Endothelial cell of hepatic sinusoid (primary cell): Measurements from ENCODE around the gene NBPF19.
"Not testable (repeated sequence)": the region's sequence is repeated elsewhere in the genome, so short reads cannot be mapped to it uniquely, and the experiment has no call there.

Experiments
- in situ Hi-C: cut with HindIII; loops from 2 replicates; pipeline ENCODE4 v1.10.0; 2017; ENCODE audit warnings: low sequenced_read_pairs

The NBPF19 gene

DNA sequence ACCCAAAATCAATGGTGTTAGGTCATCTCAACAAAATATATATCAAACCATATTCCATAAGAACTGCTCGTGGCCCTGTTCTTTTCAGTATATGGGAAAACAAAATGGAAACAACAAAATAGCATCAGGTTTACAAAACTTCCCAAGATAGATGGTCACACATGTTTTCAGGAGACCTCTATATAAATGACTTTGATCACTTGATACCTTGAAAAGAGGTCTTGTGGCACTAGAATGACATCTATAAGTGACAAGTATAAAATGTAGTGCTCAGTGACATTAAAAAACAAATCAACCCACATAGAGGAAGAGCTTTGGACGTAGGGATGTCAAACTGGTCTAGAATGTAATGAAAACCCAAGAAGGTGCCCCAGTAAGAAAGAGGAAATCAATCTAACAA is at the start of gene NBPF19:
NBPF19 (plus strand) TSS at position 301 of the 400 bp plus-strand sequence. CDS start 888 bp downstream, outside the sequence.
- in situ Hi-C loops: not testable (repeated sequence)

DNA sequence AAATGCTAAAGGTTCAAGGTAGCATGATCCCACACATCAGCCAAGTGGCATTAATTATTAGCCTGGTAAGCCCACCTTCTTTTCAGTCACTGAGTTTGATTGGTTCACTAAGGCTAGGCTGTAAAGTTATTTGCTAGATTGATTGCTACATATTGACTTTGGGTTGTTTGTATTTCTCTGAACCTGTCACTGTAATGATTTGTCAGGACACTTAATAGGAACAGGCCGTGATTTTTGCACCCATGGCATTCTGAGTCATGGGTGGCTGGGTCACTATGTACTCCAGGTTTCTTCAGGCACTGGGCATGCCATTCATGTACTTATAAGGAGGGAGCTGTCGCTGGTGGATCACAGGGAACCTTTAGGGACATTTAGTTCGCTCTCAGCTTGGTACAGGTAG is 46.5 kb upstream of the NBPF19 start:
- in situ Hi-C loops: not testable (repeated sequence)

DNA sequence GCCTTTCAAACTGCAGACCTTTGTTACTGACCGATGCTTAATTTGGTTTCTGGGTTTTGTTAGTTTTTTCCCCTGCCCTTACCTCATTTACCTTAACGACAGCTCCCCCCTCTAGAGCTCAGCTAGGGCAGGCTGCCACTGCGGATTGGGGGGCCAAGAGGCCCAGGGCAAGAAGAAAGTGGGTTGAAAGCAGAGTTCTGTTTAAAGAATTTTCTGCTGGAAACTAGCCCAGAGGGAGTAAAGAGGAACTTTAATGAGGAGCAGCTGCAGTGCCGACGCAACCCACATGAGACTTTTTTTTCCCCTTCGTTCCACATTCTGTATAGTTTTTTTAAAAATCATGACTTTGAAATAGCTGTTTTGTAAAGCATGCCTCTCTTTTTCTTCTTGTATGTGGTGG is 29.4 kb upstream of the NBPF19 start:
- in situ Hi-C loops: not testable (repeated sequence)

- in situ Hi-C loops: not testable (repeated sequence)
Measured at GRCh38 chr1:149452196-149452595, 22.6 kb upstream of the NBPF19 start.

DNA sequence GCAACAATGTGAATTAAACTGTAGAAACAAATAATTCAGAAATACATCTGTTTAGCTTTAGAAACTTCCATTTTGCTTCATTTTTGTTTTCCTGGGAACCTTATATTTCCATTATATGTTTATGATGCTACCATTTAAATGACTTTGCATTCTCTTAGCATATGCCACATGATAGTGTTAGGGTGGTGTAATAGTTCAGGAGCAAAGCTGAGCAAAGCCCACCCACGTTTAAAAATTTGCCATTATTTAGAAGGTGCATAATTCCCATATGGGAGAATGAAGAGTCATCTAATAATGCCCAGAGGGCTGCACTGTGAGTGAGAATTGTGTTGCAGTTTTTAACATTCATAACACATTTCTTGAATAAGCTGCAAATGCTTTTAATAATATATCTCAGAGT is 22.2 kb upstream of the NBPF19 start:
- in situ Hi-C loops: not testable (repeated sequence)

GRCh38 chr1:149558350-149558825 is 83.5 kb downstream of the NBPF19 start:
- in situ Hi-C loops: not testable (repeated sequence)

- in situ Hi-C loops: not testable (repeated sequence)
Measured at GRCh38 chr1:149561806-149562205, 87.0 kb downstream of the NBPF19 start.

GRCh38 chr1:149565485-149565884 is 90.6 kb downstream of the NBPF19 start:
- in situ Hi-C loops: not testable (repeated sequence)

GRCh38 chr1:149572763-149573162 is 97.9 kb downstream of the NBPF19 start:
- in situ Hi-C loops: not testable (repeated sequence)

GRCh38 chr1:149585592-149585991 is 110.7 kb downstream of the NBPF19 start:
- in situ Hi-C loops: not testable (repeated sequence)
